HepG2 (cell line): Measurements from ENCODE around the gene RIPOR3. TPM values are rescaled to one million over a fixed set of nuclear protein-coding genes. Genes with fewer than 3 reads are reported as not detected.

ENCODE experiments used
- ATM ChIP-seq: fragments of 450-650 bp; IDR thresholded peaks from 2 replicates; pipeline ENCODE4 v1.7.1; 2017; ENCODE audit warnings: mild to moderate bottlenecking, borderline replicate concordance
- BHLHE40 ChIP-seq: IDR thresholded peaks from 2 replicates; pipeline ENCODE4 v1.6.1; 2011; ENCODE audit warnings: low read length, improper control_type of control experiment
- BORCS8-MEF2B ChIP-seq: sonication (generic); formaldehyde crosslinking; IDR thresholded peaks from 2 replicates; pipeline ENCODE4 v1.8.0; 2022; ENCODE audit warnings: mild to moderate bottlenecking, missing genetic modification reagents
- FOSL2 ChIP-seq: sonication (generic); formaldehyde crosslinking; IDR thresholded peaks from 2 replicates; pipeline ENCODE4 v1.4.0; 2020; ENCODE audit warnings: missing genetic modification reagents
- FOXA1 ChIP-seq, 2 experiments: fragments of 450-650 bp in 1 of 2; sonication (generic) in 1 of 2; formaldehyde crosslinking in 1 of 2; IDR thresholded peaks; 2 replicates each; pipeline versions ENCODE4 v1.4.0 to v1.6.1; 2016 to 2020; ENCODE audit warnings: missing genetic modification reagents in 1 of 2
- HES4 ChIP-seq: sonication (generic); formaldehyde crosslinking; IDR thresholded peaks from 2 replicates; pipeline ENCODE4 v1.9.0; 2021; ENCODE audit warnings: mild to moderate bottlenecking, missing genetic modification reagents, borderline replicate concordance
- HOXD1 ChIP-seq: sonication (generic); formaldehyde crosslinking; IDR thresholded peaks from 2 replicates; pipeline ENCODE4 v1.5.0; 2020; ENCODE audit warnings: missing genetic modification reagents
- MBNL3 ChIP-seq: fragments of 250-450 bp; sonication (Bioruptor Pico); conservative IDR thresholded peaks from 2 replicates; pipeline ENCODE4 v1.8.0; 2022; ENCODE audit warnings: mild to moderate bottlenecking, inconsistent platforms
- NFYC ChIP-seq: IDR thresholded peaks from 2 replicates; pipeline ENCODE4 v1.6.1; 2016; ENCODE audit warnings: missing genetic modification reagents, missing compliant biosample characterization
- PRMT3 ChIP-seq: sonication (generic); formaldehyde crosslinking; IDR thresholded peaks from 2 replicates; pipeline ENCODE4 v1.8.1; 2022; ENCODE audit warnings: low read depth, mild to moderate bottlenecking, moderate library complexity, missing genetic modification reagents, borderline replicate concordance
- TARDBP ChIP-seq: sonication (generic); formaldehyde crosslinking; IDR thresholded peaks from 2 replicates; pipeline ENCODE4 v1.8.0; 2022; ENCODE audit warnings: mild to moderate bottlenecking, missing genetic modification reagents
- ZMYM3 ChIP-seq: sonication (generic); formaldehyde crosslinking; IDR thresholded peaks from 2 replicates; pipeline ENCODE4 v1.5.1; 2020; ENCODE audit warnings: mild to moderate bottlenecking, missing genetic modification reagents
- ZNF788 ChIP-seq: sonication (generic); formaldehyde crosslinking; IDR thresholded peaks from 2 replicates; pipeline ENCODE4 v1.5.0; 2020; ENCODE audit warnings: mild to moderate bottlenecking, missing genetic modification reagents, borderline replicate concordance
- polyA plus RNA-seq, 8 experiments: library from polyadenylated mRNA; depleted of rRNA in 3 of 8; stranded (reverse) in 7 of 8; unstranded in 1 of 8; fragments of >200 nt; fragmentation: Illumina TruSeq in 4 of 8; extraction: Trizol in 4 of 8; gene quantifications; 2 replicates each; pipeline versions ENCODE4 v1.2.1 to v1.2.3, GENCODE V29; 2011 to 2016; ENCODE audit warnings: low read depth in 4 of 8, missing spikeins in 1 of 8, mixed read lengths in 1 of 8; ENCODE audit not compliant: insufficient read depth in 1 of 8
- total RNA-seq, 5 experiments: library from RNA; depleted of rRNA; stranded (reverse); fragments of >200 nt; fragmentation: Illumina TruSeq; extraction: Trizol; gene quantifications; 2 replicates each; pipeline ENCODE4 v1.2.3, GENCODE V29; 2016; ENCODE audit warnings: low read depth in 1 of 5
- TF ChIP-seq, protein P1 (sequence below): sonication (generic); formaldehyde crosslinking; IDR thresholded peaks from 2 replicates; pipeline ENCODE4 v1.4.0; 2020; ENCODE audit warnings: mild to moderate bottlenecking, missing genetic modification reagents
- TF ChIP-seq, protein P2 (sequence below): sonication (generic); formaldehyde crosslinking; IDR thresholded peaks from 2 replicates; pipeline ENCODE4 v1.4.0; 2020; ENCODE audit warnings: missing genetic modification reagents
- TF ChIP-seq, protein P3 (sequence below): sonication (generic); formaldehyde crosslinking; IDR thresholded peaks from 2 replicates; pipeline ENCODE4 v1.4.0; 2020; ENCODE audit warnings: low read depth, mild to moderate bottlenecking, missing genetic modification reagents
- TF ChIP-seq, protein P4 (sequence below): sonication (generic); formaldehyde crosslinking; IDR thresholded peaks from 2 replicates; pipeline ENCODE4 v1.9.0; 2021; ENCODE audit warnings: missing genetic modification reagents, borderline replicate concordance

Gene RIPOR3
- total and polyA plus RNA-seq, 2 of the 13 experiments (the other 11 are each of a cell fraction or from before 2014, with no cell fraction given): 0.18 TPM; not detected in 1

DNA sequence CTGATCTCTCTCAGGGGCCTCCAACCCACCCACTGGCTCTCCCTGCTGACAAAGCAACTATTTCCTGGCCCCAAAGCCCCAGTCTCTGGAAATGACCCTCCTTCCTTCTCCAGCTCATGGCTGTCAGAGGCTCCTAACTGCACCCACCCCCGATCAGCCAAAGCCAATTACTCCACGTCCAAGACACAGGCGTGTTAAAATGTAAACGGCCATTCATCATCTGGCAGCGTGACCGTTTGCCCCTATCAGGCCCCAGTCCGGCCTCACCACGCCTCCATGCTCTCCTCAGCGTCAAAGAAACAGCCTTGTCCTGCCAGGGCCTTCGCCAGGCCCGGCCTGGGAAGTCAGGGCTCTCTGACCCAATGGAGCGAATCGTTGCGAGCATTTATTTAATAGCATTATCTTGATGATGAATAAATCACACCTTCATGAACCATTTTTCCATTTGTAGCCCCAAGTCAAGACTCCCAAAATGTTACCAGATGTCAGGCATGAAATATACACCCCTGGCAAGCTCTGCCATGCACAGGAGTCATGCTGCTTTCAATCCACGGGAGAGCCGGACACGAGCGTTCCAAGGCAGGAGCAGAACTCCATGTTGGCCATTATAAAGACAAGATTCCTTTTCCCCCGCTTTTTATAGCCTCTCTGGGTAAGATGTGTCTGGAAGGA is 17.7 kb downstream of the RIPOR3 start (continued):
- TF ChIP-seq, protein P1, sequence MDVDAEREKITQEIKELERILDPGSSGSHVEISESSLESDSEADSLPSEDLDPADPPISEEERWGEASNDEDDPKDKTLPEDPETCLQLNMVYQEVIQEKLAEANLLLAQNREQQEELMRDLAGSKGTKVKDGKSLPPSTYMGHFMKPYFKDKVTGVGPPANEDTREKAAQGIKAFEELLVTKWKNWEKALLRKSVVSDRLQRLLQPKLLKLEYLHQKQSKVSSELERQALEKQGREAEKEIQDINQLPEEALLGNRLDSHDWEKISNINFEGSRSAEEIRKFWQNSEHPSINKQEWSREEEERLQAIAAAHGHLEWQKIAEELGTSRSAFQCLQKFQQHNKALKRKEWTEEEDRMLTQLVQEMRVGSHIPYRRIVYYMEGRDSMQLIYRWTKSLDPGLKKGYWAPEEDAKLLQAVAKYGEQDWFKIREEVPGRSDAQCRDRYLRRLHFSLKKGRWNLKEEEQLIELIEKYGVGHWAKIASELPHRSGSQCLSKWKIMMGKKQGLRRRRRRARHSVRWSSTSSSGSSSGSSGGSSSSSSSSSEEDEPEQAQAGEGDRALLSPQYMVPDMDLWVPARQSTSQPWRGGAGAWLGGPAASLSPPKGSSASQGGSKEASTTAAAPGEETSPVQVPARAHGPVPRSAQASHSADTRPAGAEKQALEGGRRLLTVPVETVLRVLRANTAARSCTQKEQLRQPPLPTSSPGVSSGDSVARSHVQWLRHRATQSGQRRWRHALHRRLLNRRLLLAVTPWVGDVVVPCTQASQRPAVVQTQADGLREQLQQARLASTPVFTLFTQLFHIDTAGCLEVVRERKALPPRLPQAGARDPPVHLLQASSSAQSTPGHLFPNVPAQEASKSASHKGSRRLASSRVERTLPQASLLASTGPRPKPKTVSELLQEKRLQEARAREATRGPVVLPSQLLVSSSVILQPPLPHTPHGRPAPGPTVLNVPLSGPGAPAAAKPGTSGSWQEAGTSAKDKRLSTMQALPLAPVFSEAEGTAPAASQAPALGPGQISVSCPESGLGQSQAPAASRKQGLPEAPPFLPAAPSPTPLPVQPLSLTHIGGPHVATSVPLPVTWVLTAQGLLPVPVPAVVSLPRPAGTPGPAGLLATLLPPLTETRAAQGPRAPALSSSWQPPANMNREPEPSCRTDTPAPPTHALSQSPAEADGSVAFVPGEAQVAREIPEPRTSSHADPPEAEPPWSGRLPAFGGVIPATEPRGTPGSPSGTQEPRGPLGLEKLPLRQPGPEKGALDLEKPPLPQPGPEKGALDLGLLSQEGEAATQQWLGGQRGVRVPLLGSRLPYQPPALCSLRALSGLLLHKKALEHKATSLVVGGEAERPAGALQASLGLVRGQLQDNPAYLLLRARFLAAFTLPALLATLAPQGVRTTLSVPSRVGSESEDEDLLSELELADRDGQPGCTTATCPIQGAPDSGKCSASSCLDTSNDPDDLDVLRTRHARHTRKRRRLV: no peak
- TF ChIP-seq MBNL3 (CRISPR knock-in tag) (no peak), ZMYM3 (CRISPR knock-in tag) (no peak), NFYC (CRISPR knock-in tag) (peak; percentile 40; the same call in 1 of the 2 replicates), HOXD1 (CRISPR knock-in tag) (peak; percentile 41; the same call in 1 of the 2 replicates), BHLHE40 (no peak), BORCS8-MEF2B (no peak), ZNF788 (CRISPR knock-in tag) (peak; percentile 5; the same call in 1 of the 2 replicates), HES4 (CRISPR knock-in tag) (no peak), FOSL2 (CRISPR knock-in tag) (no peak), FOXA1 (IDR thresholded peaks at IDR 0.05) (no peak), FOXA1 (CRISPR knock-in tag; IDR thresholded peaks at IDR 0.05) (peak; percentile 49; the same call in 1 of the 2 replicates), TARDBP (CRISPR knock-in tag) (0 out of 2 replicates have a peak, but pooled peaks have one; percentile 23), PRMT3 (CRISPR knock-in tag) (no peak), ATM (no peak)
- TF ChIP-seq, protein P2, sequence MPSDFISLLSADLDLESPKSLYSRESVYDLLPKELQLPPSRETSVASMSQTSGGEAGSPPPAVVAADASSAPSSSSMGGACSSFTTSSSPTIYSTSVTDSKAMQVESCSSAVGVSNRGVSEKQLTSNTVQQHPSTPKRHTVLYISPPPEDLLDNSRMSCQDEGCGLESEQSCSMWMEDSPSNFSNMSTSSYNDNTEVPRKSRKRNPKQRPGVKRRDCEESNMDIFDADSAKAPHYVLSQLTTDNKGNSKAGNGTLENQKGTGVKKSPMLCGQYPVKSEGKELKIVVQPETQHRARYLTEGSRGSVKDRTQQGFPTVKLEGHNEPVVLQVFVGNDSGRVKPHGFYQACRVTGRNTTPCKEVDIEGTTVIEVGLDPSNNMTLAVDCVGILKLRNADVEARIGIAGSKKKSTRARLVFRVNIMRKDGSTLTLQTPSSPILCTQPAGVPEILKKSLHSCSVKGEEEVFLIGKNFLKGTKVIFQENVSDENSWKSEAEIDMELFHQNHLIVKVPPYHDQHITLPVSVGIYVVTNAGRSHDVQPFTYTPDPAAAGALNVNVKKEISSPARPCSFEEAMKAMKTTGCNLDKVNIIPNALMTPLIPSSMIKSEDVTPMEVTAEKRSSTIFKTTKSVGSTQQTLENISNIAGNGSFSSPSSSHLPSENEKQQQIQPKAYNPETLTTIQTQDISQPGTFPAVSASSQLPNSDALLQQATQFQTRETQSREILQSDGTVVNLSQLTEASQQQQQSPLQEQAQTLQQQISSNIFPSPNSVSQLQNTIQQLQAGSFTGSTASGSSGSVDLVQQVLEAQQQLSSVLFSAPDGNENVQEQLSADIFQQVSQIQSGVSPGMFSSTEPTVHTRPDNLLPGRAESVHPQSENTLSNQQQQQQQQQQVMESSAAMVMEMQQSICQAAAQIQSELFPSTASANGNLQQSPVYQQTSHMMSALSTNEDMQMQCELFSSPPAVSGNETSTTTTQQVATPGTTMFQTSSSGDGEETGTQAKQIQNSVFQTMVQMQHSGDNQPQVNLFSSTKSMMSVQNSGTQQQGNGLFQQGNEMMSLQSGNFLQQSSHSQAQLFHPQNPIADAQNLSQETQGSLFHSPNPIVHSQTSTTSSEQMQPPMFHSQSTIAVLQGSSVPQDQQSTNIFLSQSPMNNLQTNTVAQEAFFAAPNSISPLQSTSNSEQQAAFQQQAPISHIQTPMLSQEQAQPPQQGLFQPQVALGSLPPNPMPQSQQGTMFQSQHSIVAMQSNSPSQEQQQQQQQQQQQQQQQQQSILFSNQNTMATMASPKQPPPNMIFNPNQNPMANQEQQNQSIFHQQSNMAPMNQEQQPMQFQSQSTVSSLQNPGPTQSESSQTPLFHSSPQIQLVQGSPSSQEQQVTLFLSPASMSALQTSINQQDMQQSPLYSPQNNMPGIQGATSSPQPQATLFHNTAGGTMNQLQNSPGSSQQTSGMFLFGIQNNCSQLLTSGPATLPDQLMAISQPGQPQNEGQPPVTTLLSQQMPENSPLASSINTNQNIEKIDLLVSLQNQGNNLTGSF: no peak
- TF ChIP-seq, protein P3, sequence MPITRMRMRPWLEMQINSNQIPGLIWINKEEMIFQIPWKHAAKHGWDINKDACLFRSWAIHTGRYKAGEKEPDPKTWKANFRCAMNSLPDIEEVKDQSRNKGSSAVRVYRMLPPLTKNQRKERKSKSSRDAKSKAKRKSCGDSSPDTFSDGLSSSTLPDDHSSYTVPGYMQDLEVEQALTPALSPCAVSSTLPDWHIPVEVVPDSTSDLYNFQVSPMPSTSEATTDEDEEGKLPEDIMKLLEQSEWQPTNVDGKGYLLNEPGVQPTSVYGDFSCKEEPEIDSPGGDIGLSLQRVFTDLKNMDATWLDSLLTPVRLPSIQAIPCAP (CRISPR knock-in tag): 0 out of 2 replicates have a peak, but pooled peaks have one; percentile 38
- TF ChIP-seq, protein P4, sequence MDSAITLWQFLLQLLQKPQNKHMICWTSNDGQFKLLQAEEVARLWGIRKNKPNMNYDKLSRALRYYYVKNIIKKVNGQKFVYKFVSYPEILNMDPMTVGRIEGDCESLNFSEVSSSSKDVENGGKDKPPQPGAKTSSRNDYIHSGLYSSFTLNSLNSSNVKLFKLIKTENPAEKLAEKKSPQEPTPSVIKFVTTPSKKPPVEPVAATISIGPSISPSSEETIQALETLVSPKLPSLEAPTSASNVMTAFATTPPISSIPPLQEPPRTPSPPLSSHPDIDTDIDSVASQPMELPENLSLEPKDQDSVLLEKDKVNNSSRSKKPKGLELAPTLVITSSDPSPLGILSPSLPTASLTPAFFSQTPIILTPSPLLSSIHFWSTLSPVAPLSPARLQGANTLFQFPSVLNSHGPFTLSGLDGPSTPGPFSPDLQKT (CRISPR knock-in tag): no peak
